Endothelial cell (in vitro differentiated cells): ENCODE data around the gene OR2AG1. TPM values are rescaled to one million over a fixed set of nuclear protein-coding genes. Genes with fewer than 3 reads are reported as not detected.
"Not testable (repeated sequence)": the region's sequence is repeated elsewhere in the genome, so short reads cannot be mapped to it uniquely, and the experiment has no call there.

Experiments used
- DNase-seq: peaks from one replicate; pipeline ENCODE4 v3.0.0; 2021; ENCODE audit warnings: low spot score
- H3K27ac Mint-ChIP-seq: one replicate; pipeline ENCODE4 v1.8.0; 2021; ENCODE audit warnings: mixed read lengths, inconsistent platforms; ENCODE audit not compliant: unreplicated experiment
- H3K27me3 Mint-ChIP-seq: one replicate; pipeline ENCODE4 v1.8.0; 2021; ENCODE audit warnings: mild to moderate bottlenecking, moderate library complexity, mixed read lengths, inconsistent platforms; ENCODE audit not compliant: unreplicated experiment
- H3K36me3 Mint-ChIP-seq: one replicate; pipeline ENCODE4 v1.8.0; 2021; ENCODE audit warnings: mild to moderate bottlenecking, low read depth, mixed read lengths, inconsistent platforms; ENCODE audit not compliant: unreplicated experiment
- H3K4me1 Mint-ChIP-seq: one replicate; pipeline ENCODE4 v1.8.0; 2021; ENCODE audit warnings: mild to moderate bottlenecking, mixed read lengths, inconsistent platforms; ENCODE audit not compliant: unreplicated experiment
- H3K4me3 Mint-ChIP-seq: one replicate; pipeline ENCODE4 v1.8.0; 2021; ENCODE audit warnings: mild to moderate bottlenecking, mixed read lengths, inconsistent platforms; ENCODE audit not compliant: unreplicated experiment
- H3K9me3 Mint-ChIP-seq: one replicate; pipeline ENCODE4 v1.8.0; 2021; ENCODE audit warnings: mixed read lengths, inconsistent platforms; ENCODE audit not compliant: unreplicated experiment
- CTCF ChIP-seq: fragments of 200-600 bp; sonication (generic); IDR thresholded peaks from one replicate; pipeline ENCODE4 v1.5.0; 2021; ENCODE audit warnings: antibody characterized with exemption; ENCODE audit not compliant: unreplicated experiment
- total RNA-seq: library from RNA; stranded (reverse); fragmentation: NEBNext Ultra II Directional; extraction: Animal tissue kit (Norgen Biotek cat#: 25700); gene quantifications from one replicate; pipeline ENCODE4 v1.2.1, GENCODE V29; 2021; ENCODE audit not compliant: unreplicated experiment

The OR2AG1 gene
- total RNA-seq, 1 donor from 2014 or later: not detected

GRCh38 chr11:6790546-6790945 lies 7.7 kb downstream of the OR2AG1 start:
- no peak overlapping the region for H3K27ac Mint-ChIP-seq
- no peak for DNase-seq
- no peaks in the 10 kb centered on the region for H3K36me3 Mint-ChIP-seq
- H3K27me3 Mint-ChIP-seq: no peaks in the 10 kb centered on the region
- H3K4me3 Mint-ChIP-seq: no peak overlapping the region
- H3K4me1 Mint-ChIP-seq: no peaks in the 10 kb centered on the region
- no peak for TF ChIP-seq CTCF
- H3K9me3 Mint-ChIP-seq: no peaks in the 10 kb centered on the region

GRCh38 chr11:6794639-6795038 lies 11.8 kb downstream of the OR2AG1 start:
- Mint-ChIP-seq H3K4me1 (no peaks in the 10 kb centered on the region), H3K27ac (no peak overlapping the region), H3K9me3 (no peaks in the 10 kb centered on the region), H3K36me3 (no peaks in the 10 kb centered on the region), H3K4me3 (no peak overlapping the region), H3K27me3 (no peaks in the 10 kb centered on the region)
- DNase-seq: no peak
- no peak for TF ChIP-seq CTCF

- Mint-ChIP-seq H3K4me3 (no peak within 1 kb of the TSS), H3K9me3 (no peaks in the 10 kb centered on the region), H3K4me1 (no peaks in the 10 kb centered on the region), H3K36me3 (no peaks in the 10 kb centered on the region), H3K27ac (no peak within 1 kb of the TSS), H3K27me3 (no peaks in the 10 kb centered on the region)
- TF ChIP-seq CTCF: no peak
- DNase-seq: no peak
Observed at GRCh38 chr11:6799402-6799801, 16.6 kb downstream of the OR2AG1 start, which contains the start of gene OR6A2. Gene OR6A2, minus strand, starts transcription at chr11:6799689. Its CDS starts 3,981 bp downstream, at chr11:6795708.

- not testable (repeated sequence) for H3K4me1 Mint-ChIP-seq, H3K27me3 Mint-ChIP-seq, H3K27ac Mint-ChIP-seq, DNase-seq, H3K4me3 Mint-ChIP-seq, H3K36me3 Mint-ChIP-seq, H3K9me3 Mint-ChIP-seq
Observed at GRCh38 chr11:6801075-6801474, 18.3 kb downstream of the OR2AG1 start.

- H3K27ac Mint-ChIP-seq: no peak overlapping the region
- H3K4me3 Mint-ChIP-seq: no peak overlapping the region
- H3K36me3 Mint-ChIP-seq: peaks cover 1% of the 10 kb centered on the region
- H3K9me3 Mint-ChIP-seq: no peaks in the 10 kb centered on the region
- peak; percentile 41 for DNase-seq
- TF ChIP-seq CTCF: peak; percentile 90
- peaks cover 3% of the 10 kb centered on the region for H3K4me1 Mint-ChIP-seq
- H3K27me3 Mint-ChIP-seq: no peaks in the 10 kb centered on the region
Observed at GRCh38 chr11:6812390-6813005, 29.7 kb downstream of the OR2AG1 start.
